H9 (cell line): ENCODE data around the gene CCDC92. TPM values are rescaled to one million over a fixed set of nuclear protein-coding genes. Genes with fewer than 3 reads are reported as not detected.

Source experiments
- DNase-seq: peaks from one replicate; pipeline ENCODE4 v3.0.0-alpha.2; 2017
- H2AFZ ChIP-seq: one replicate; pipeline ENCODE4 v1.6.1; 2013; ENCODE audit warnings: mild to moderate bottlenecking, low read length, control low read depth, moderate library complexity
- H2AK5ac ChIP-seq: 2 replicates; pipeline ENCODE4 v1.6.1; 2013; ENCODE audit warnings: low read length, control low read depth, mixed read lengths; ENCODE audit not compliant: insufficient read length
- H2BK120ac ChIP-seq: one replicate; pipeline ENCODE4 v1.6.1; 2013; ENCODE audit warnings: low read depth, mild to moderate bottlenecking, low read length, control low read depth, inconsistent platforms; ENCODE audit not compliant: poor library complexity, severe bottlenecking
- H2BK12ac ChIP-seq: 2 replicates; pipeline ENCODE4 v1.6.1; 2013; ENCODE audit warnings: low read length, control low read depth, mixed read lengths, low read depth; ENCODE audit not compliant: insufficient read length
- H2BK15ac ChIP-seq: 2 replicates; pipeline ENCODE4 v1.6.1; 2013; ENCODE audit warnings: low read depth, low read length, control low read depth
- H2BK20ac ChIP-seq: one replicate; pipeline ENCODE4 v1.6.1; 2013; ENCODE audit warnings: low read depth, mild to moderate bottlenecking, low read length, control low read depth, inconsistent platforms; ENCODE audit not compliant: poor library complexity, severe bottlenecking
- H2BK5ac ChIP-seq: 2 replicates; pipeline ENCODE4 v1.6.1; 2013; ENCODE audit warnings: low read length, control low read depth, mixed read lengths; ENCODE audit not compliant: insufficient read length
- H3K14ac ChIP-seq: 2 replicates; pipeline ENCODE4 v1.6.1; 2013; ENCODE audit warnings: low read length, control low read depth; ENCODE audit not compliant: insufficient read depth
- H3K18ac ChIP-seq: 2 replicates; pipeline ENCODE4 v1.6.1; 2013; ENCODE audit warnings: low read depth, mild to moderate bottlenecking, mixed read lengths, low read length, control low read depth; ENCODE audit not compliant: insufficient read length
- H3K23ac ChIP-seq: 2 replicates; pipeline ENCODE4 v1.6.1; 2013; ENCODE audit warnings: low read length, control low read depth, mixed read lengths, low read depth; ENCODE audit not compliant: insufficient read length
- H3K23me2 ChIP-seq: 2 replicates; pipeline ENCODE4 v1.6.1; 2013; ENCODE audit warnings: low read depth, mild to moderate bottlenecking, mixed read lengths, low read length, control low read depth; ENCODE audit not compliant: insufficient read length, poor library complexity, severe bottlenecking
- H3K27ac ChIP-seq: 2 replicates; pipeline ENCODE4 v1.5.1; 2013; ENCODE audit warnings: low read length, control low read depth, mixed read lengths, low read depth; ENCODE audit not compliant: insufficient read length
- H3K27me3 ChIP-seq: 2 replicates; pipeline ENCODE4 v1.6.1; 2013; ENCODE audit warnings: low read length, control low read depth, inconsistent platforms; ENCODE audit not compliant: insufficient read depth
- H3K4ac ChIP-seq: 2 replicates; pipeline ENCODE4 v1.6.1; 2013; ENCODE audit warnings: low read depth, mild to moderate bottlenecking, control low read depth, inconsistent platforms, low read length, moderate library complexity
- H3K4me1 ChIP-seq: 2 replicates; pipeline ENCODE4 v1.6.1; 2013; ENCODE audit warnings: low read length, control low read depth, inconsistent platforms; ENCODE audit not compliant: insufficient read depth
- H3K4me2 ChIP-seq: 2 replicates; pipeline ENCODE4 v1.6.1; 2013; ENCODE audit warnings: low read length, control low read depth, mixed read lengths; ENCODE audit not compliant: insufficient read length, insufficient read depth
- H3K56ac ChIP-seq: 2 replicates; pipeline ENCODE4 v1.6.1; 2013; ENCODE audit warnings: low read depth, mild to moderate bottlenecking, mixed read lengths, low read length, control low read depth; ENCODE audit not compliant: insufficient read length
- H3K79me1 ChIP-seq: 2 replicates; pipeline ENCODE4 v1.6.1; 2013; ENCODE audit warnings: low read depth, mild to moderate bottlenecking, moderate library complexity, low read length, control low read depth, inconsistent platforms; ENCODE audit not compliant: insufficient read depth, poor library complexity, severe bottlenecking
- H3K79me2 ChIP-seq: 2 replicates; pipeline ENCODE4 v1.6.1; 2013; ENCODE audit warnings: low read length, control low read depth, inconsistent platforms; ENCODE audit not compliant: insufficient read depth
- H3K9ac ChIP-seq: 2 replicates; pipeline ENCODE4 v1.6.1; 2013; ENCODE audit warnings: low read length, control low read depth, mixed read lengths; ENCODE audit not compliant: insufficient read length; ENCODE audit errors: extremely low read depth
- H3K9me3 ChIP-seq: one replicate; pipeline ENCODE4 v1.6.1; 2013; ENCODE audit warnings: low read depth, low read length, inconsistent platforms; ENCODE audit not compliant: control insufficient read depth
- H3T11ph ChIP-seq: one replicate; pipeline ENCODE4 v1.6.1; 2013; ENCODE audit warnings: mild to moderate bottlenecking, low read length, control low read depth, inconsistent platforms
- H4K20me1 ChIP-seq: one replicate; pipeline ENCODE4 v1.6.1; 2013; ENCODE audit not compliant: control insufficient read depth, insufficient read length, insufficient read depth
- H4K5ac ChIP-seq: 2 replicates; pipeline ENCODE4 v1.6.1; 2013; ENCODE audit warnings: low read depth, mild to moderate bottlenecking, mixed read lengths, low read length, control low read depth; ENCODE audit not compliant: insufficient read length
- H4K8ac ChIP-seq: replicated peaks from 2 replicates; pipeline ENCODE4 v1.6.1; 2013; ENCODE audit warnings: low read length, control low read depth, mixed read lengths, low read depth; ENCODE audit not compliant: insufficient read length
- H4K91ac ChIP-seq: 2 replicates; pipeline ENCODE4 v1.6.1; 2013; ENCODE audit warnings: low read depth, mild to moderate bottlenecking, moderate library complexity, mixed read lengths, low read length, control low read depth; ENCODE audit not compliant: insufficient read length
- H3K27ac Mint-ChIP-seq, 3 experiments: 2 replicates in 2 of 3; 3 replicates in 1 of 3; pipeline ENCODE4 v1.8.0; 2020 to 2021; ENCODE audit warnings: mixed read lengths in 3 of 3, mild to moderate bottlenecking in 1 of 3, moderate library complexity in 1 of 3
- H3K27me3 Mint-ChIP-seq: 2 replicates; pipeline ENCODE4 v1.8.0; 2021; ENCODE audit warnings: low read depth, mild to moderate bottlenecking, moderate library complexity, mixed read lengths
- H3K36me3 Mint-ChIP-seq, 3 experiments: 2 replicates in 2 of 3; 3 replicates in 1 of 3; pipeline ENCODE4 v1.8.0; 2020 to 2021; ENCODE audit warnings: low read depth in 3 of 3, mixed read lengths in 3 of 3; ENCODE audit not compliant: insufficient read depth in 1 of 3
- H3K4me1 Mint-ChIP-seq, 2 experiments: 2 replicates each; pipeline ENCODE4 v1.8.0; 2020; ENCODE audit warnings: mixed read lengths in 2 of 2
- H3K4me3 Mint-ChIP-seq, 2 experiments: 2 replicates in 1 of 2; 3 replicates in 1 of 2; pipeline ENCODE4 v1.8.0; 2020 to 2021; ENCODE audit warnings: mild to moderate bottlenecking in 2 of 2, mixed read lengths in 2 of 2, moderate library complexity in 1 of 2
- H3K9me3 Mint-ChIP-seq, 2 experiments: 2 replicates in 1 of 2; 3 replicates in 1 of 2; pipeline ENCODE4 v1.8.0; 2020; ENCODE audit warnings: mild to moderate bottlenecking in 2 of 2, mixed read lengths in 2 of 2, moderate library complexity in 1 of 2
- CTCF ChIP-seq: fragments of 200-600 bp; sonication (generic); conservative IDR thresholded peaks from 3 replicates; pipeline ENCODE4 v1.8.0; 2021; ENCODE audit warnings: antibody characterized with exemption, mild to moderate bottlenecking
- WGBS: extraction: QIAGEN DNeasy Blood & Tissue Kit; methylation state at CpG from one replicate; pipeline ENCODE4 v1.1.7; 2013; ENCODE audit warnings: missing lambda C conversion rate, low lambda C conversion rate, mixed read lengths; ENCODE audit not compliant: insufficient read length; ENCODE audit errors: extremely low coverage; 5-methylcytosine and 5-hydroxymethylcytosine counted together
- total RNA-seq: library from RNA; stranded (reverse); gene quantifications from 2 replicates; pipeline ENCODE4 v1.2.1, GENCODE V29; 2021

Gene CCDC92
- total RNA-seq, 1 experiment from 2014 or later, result 1.3 TPM

GRCh38 chr12:123958876-123959275 lies 13.8 kb downstream of the CCDC92 start:
- Histone ChIP-seq H3K4me2 (no peak overlapping the region), H2AFZ (no peak overlapping the region), H3K79me1 (no peaks in the 10 kb centered on the region), H4K91ac (no peak overlapping the region), H3K56ac (no peak overlapping the region), H4K8ac (no peak overlapping the region), H3K4ac (no peak overlapping the region), H2BK12ac (no peak overlapping the region), H4K5ac (no peak overlapping the region), H2BK5ac (no peak overlapping the region), H3T11ph (no peak overlapping the region), H3K4me1 (no peaks in the 10 kb centered on the region), H2BK15ac (no peak overlapping the region), H3K9me3 (no peaks in the 10 kb centered on the region), H2BK20ac (no peak overlapping the region), H4K20me1 (no peaks in the 10 kb centered on the region), H3K27ac (no peak overlapping the region), H3K23ac (no peak overlapping the region), H2AK5ac (no peak overlapping the region), H3K27me3 (peaks cover 33% of the 10 kb centered on the region), H2BK120ac (no peak overlapping the region), H3K18ac (no peak overlapping the region), H3K14ac (no peak overlapping the region), H3K23me2 (no peaks in the 10 kb centered on the region), H3K79me2 (no peaks in the 10 kb centered on the region), H3K9ac (no peak overlapping the region)
- no peak for DNase-seq
- no peaks in the 10 kb centered on the region for H3K4me1 Mint-ChIP-seq
- WGBS, result no CpG with 5 or more reads among the region's 9 CpGs
- no peak overlapping the region for H3K27ac Mint-ChIP-seq
- H3K36me3 Mint-ChIP-seq, result no peaks in the 10 kb centered on the region
- TF ChIP-seq CTCF, result no peak
- no peaks in the 10 kb centered on the region for H3K9me3 Mint-ChIP-seq
- H3K27me3 Mint-ChIP-seq, result peaks cover 100% of the 10 kb centered on the region
- no peak overlapping the region for H3K4me3 Mint-ChIP-seq
